Upper lobe of left lung (tissue), 6 donors: Measurements from ENCODE around the gene LRRC23. TPM values are rescaled to one million over a fixed set of nuclear protein-coding genes. Genes with fewer than 3 reads are reported as not detected.

ENCODE experiments used
- ATAC-seq, 2 donors: fragments of 200-7000 bp; cut with Tn5 transposase; one replicate each; pipeline ENCODE4 v1.9.1; 2022; ENCODE audit warnings: mild to moderate bottlenecking in 2 of 2, moderate library complexity in 2 of 2; ENCODE audit not compliant: low FRiP score in 2 of 2
- DNase-seq, 2 donors: peaks; one replicate each; pipeline ENCODE4 v3.0.0-alpha.2; 2019 to 2020
- H3K27ac ChIP-seq, 4 donors: fragments of 200-600 bp; sonication (generic); one replicate each; pipeline ENCODE4 v1.5.1; 2016 to 2019
- H3K27me3 ChIP-seq, 4 donors: fragments of 200-600 bp; sonication (generic); one replicate each; pipeline ENCODE4 v1.5.1; 2017 to 2019
- H3K36me3 ChIP-seq, 4 donors: fragments of 200-600 bp; sonication (generic); one replicate each; pipeline ENCODE4 v1.5.1; 2016 to 2019
- H3K4me1 ChIP-seq, 4 donors: fragments of 200-600 bp; sonication (generic); one replicate each; pipeline ENCODE4 v1.5.1; 2018 to 2019
- H3K4me3 ChIP-seq, 4 donors: fragments of 200-600 bp; sonication (generic); one replicate each; pipeline ENCODE4 v1.5.1; 2017 to 2019; ENCODE audit warnings: mild to moderate bottlenecking in 2 of 4, moderate library complexity in 1 of 4
- H3K9me3 ChIP-seq, 4 donors: fragments of 200-600 bp; sonication (generic); one replicate each; pipeline ENCODE4 v1.5.1; 2018 to 2019
- CTCF ChIP-seq, 6 experiments: fragments of 450-650 bp in 4 of 6; fragments of 200-600 bp in 2 of 6; sonication (generic) in 2 of 6; IDR thresholded peaks; one replicate each; pipeline ENCODE4 v1.5.1; 2016 to 2019; ENCODE audit warnings: antibody characterized with exemption in 6 of 6
- EP300 ChIP-seq, 4 donors: sonication (generic); formaldehyde crosslinking; IDR thresholded peaks; one replicate each; pipeline ENCODE4 v1.5.1; 2017; ENCODE audit warnings: antibody characterized with exemption in 4 of 4, control low read depth in 2 of 4
- POLR2A ChIP-seq, 4 donors: fragments of 450-650 bp; IDR thresholded peaks; one replicate each; pipeline ENCODE4 v1.5.1; 2016 to 2017; ENCODE audit warnings: antibody characterized with exemption in 4 of 4, mild to moderate bottlenecking in 2 of 4
- POLR2AphosphoS5 ChIP-seq, 2 donors: sonication (generic); formaldehyde crosslinking; IDR thresholded peaks; one replicate each; pipeline ENCODE4 v1.5.1; 2017; ENCODE audit warnings: antibody characterized with exemption in 2 of 2
- WGBS, 2 donors: methylation state at CpG; one replicate each; pipeline ENCODE4 v1.1.5; 2017 to 2018; 5-methylcytosine and 5-hydroxymethylcytosine counted together
- total RNA-seq, 6 donors: library from RNA; depleted of rRNA in 4 of 6; stranded (reverse); fragments of >200 nt in 4 of 6; gene quantifications; one replicate each; pipeline versions ENCODE4 v1.1.0 to v1.2.1, GENCODE V29; 2016 to 2021
- donor health status: DM: no; HTN: no; CAD: no; lungs with moderate emphysema.
- donor health status: DM: no; HTN: yes; CAD: no; lungs with severe emphysema.

The LRRC23 gene
- total RNA-seq, 6 donors from 2014 or later, result 12.0 to 83.2 (median 29.1) TPM

- H3K36me3 ChIP-seq, result peaks cover 0 to 13% (median 9%) of the 10 kb centered on the region in 4 donors
- H3K4me1 ChIP-seq, result peaks cover 18 to 55% (median 41%) of the 10 kb centered on the region in 4 donors
- WGBS, 2 donors, result 64 to 72% methylated on average over 17 to 24 of the region's 25 CpGs
- peak within 1 kb of the TSS; percentile 5 to 54 (median 47) for H3K4me3 ChIP-seq
- TF ChIP-seq POLR2A (IDR thresholded peaks at IDR 0.05) (peak in 3 of 4 donors; percentile 36 to 85 (median 45)), CTCF (IDR thresholded peaks at IDR 0.05) (no peak), POLR2AphosphoS5 (IDR thresholded peaks at IDR 0.05) (peak; percentile 67)
- peak; percentile 60 to 72 for ATAC-seq
- no peaks in the 10 kb centered on the region for H3K27me3 ChIP-seq
- H3K9me3 ChIP-seq, result no peaks in the 10 kb centered on the region
- DNase-seq, result peak; percentile 82 to 92
- peak within 1 kb of the TSS; percentile 81 to 97 (median 88) for H3K27ac ChIP-seq
Observed at GRCh38 chr12:6950811-6951540, 46.4 kb downstream of the LRRC23 start, which contains the start of gene PTPN6. PTPN6 (plus strand) TSS chr12:6951356; CDS start chr12:6951513, 157 bp downstream.

- Histone ChIP-seq H3K4me1 (peaks cover 19 to 56% (median 43%) of the 10 kb centered on the region in 4 donors), H3K9me3 (no peaks in the 10 kb centered on the region), H3K27ac (peak overlapping the region; percentile 81 to 97 (median 88)), H3K4me3 (peak overlapping the region; percentile 5 to 54 (median 47)), H3K36me3 (peaks cover 0 to 12% (median 11%) of the 10 kb centered on the region in 4 donors), H3K27me3 (no peaks in the 10 kb centered on the region)
- DNase-seq (no peak), ATAC-seq (no peak)
- TF ChIP-seq CTCF (IDR thresholded peaks at IDR 0.05), result no peak
- TF ChIP-seq POLR2A (IDR thresholded peaks at IDR 0.05), result no peak
- TF ChIP-seq EP300 (IDR thresholded peaks at IDR 0.05), result no peak
- TF ChIP-seq POLR2AphosphoS5 (IDR thresholded peaks at IDR 0.05), result no peak
- 71 to 94% methylated on average over 11 to 20 of the region's 20 CpGs for WGBS, 2 donors
Observed at GRCh38 chr12:6951551-6952120, 47.0 kb downstream of the LRRC23 start.

- peaks cover 0 to 15% (median 9%) of the 10 kb centered on the region in 4 donors for H3K36me3 ChIP-seq
- H3K4me1 ChIP-seq, result peaks cover 19 to 59% (median 44%) of the 10 kb centered on the region in 4 donors
- DNase-seq, result no peak
- TF ChIP-seq EP300 (IDR thresholded peaks at IDR 0.05), result no peak
- no peaks in the 10 kb centered on the region for H3K27me3 ChIP-seq
- whole genome bisulfite sequencing, 2 donors, result 64 to 75% methylated on average over 9 to 22 of the region's 22 CpGs
- peak overlapping the region; percentile 81 to 97 (median 88) for H3K27ac ChIP-seq
- no peak for ATAC-seq
- H3K4me3 ChIP-seq, result peak overlapping the region; percentile 5 to 54 (median 47)
- H3K9me3 ChIP-seq, result no peaks in the 10 kb centered on the region
Observed at GRCh38 chr12:6952121-6952862, 47.7 kb downstream of the LRRC23 start.

- DNase-seq, result no peak
- WGBS, 2 donors, result 74 to 79% methylated on average over 15 of the region's 15 CpGs
- H3K4me1 ChIP-seq, result peaks cover 23 to 66% (median 51%) of the 10 kb centered on the region in 4 donors
- TF ChIP-seq POLR2A (IDR thresholded peaks at IDR 0.05), result no peak
- no peak for TF ChIP-seq POLR2AphosphoS5 (IDR thresholded peaks at IDR 0.05)
- TF ChIP-seq EP300 (IDR thresholded peaks at IDR 0.05), result no peak
- no peak for TF ChIP-seq CTCF (IDR thresholded peaks at IDR 0.05)
- peak overlapping the region; percentile 81 to 97 (median 88) for H3K27ac ChIP-seq
- peak overlapping the region in 3 of 4 donors; percentile 43 to 54 (median 51) for H3K4me3 ChIP-seq
- no peaks in the 10 kb centered on the region for H3K27me3 ChIP-seq
- no peak for ATAC-seq
- H3K36me3 ChIP-seq, result peaks cover 0 to 21% (median 11%) of the 10 kb centered on the region in 4 donors
- H3K9me3 ChIP-seq, result no peaks in the 10 kb centered on the region
Observed at GRCh38 chr12:6952863-6953441, 48.3 kb downstream of the LRRC23 start.
